ENCODE data around the gene SLC5A3.

SLC5A3 gene

DNA sequence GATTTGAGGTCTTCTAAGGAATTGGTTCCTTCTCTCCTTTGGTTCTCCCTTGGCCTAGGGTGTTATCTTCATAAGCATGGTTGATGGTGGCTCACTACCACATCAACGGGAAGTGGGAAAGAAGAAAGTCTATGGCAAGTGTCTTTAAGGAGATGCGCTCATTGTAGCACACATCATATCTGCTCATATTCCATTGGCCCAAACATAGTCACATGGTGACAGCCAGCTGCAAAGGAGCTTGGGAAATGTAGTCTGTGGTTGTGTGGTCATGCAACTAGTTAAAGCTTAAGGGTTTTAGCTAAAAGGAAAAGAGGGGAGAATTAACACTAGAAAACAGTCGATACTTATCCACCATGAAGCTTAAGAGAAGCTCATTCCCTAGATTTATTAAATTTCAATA, 11.4 kb upstream of the SLC5A3 start:
- DNase-seq, result no peak

DNA sequence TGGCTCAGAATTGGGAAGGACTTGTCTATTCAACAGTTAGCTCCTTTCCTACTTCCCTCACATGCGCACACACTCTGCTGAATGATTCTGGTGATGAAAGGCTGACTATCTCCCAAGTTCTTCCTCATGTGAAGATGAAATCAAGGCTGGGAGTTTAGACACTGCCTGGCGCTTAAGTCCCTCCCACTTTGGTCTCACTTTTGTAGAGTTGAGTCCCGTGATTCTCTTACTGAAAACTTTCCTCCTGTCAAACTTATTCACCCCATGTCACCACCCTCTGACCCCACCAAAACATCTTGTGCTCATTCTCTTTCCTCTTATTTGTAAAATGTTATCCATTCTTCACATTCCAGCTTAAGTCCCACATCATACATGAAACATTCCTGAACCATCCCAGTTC, 8.4 kb upstream of the SLC5A3 start:
- DNase-seq, result no peak

DNA sequence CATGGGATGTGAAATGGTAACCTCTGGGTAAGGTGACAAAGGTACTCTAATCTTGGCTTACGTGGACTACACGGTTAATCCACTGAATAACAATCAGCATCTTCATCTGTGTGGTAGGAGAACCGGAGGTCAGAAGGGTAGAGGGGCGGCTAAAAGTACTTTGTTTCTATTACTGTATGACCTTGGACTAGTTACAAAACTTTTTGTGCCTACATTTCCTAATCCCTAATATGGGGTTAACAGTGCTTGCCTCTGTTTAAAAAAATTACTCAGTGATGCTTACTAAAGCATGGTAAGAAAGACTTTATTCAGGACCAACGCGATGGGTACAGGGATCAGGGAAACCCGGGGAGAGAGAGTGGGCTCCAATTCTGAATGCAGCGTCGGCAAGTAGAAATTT, 1.7 kb upstream of the SLC5A3 start:
- no peak for DNase-seq

DNA sequence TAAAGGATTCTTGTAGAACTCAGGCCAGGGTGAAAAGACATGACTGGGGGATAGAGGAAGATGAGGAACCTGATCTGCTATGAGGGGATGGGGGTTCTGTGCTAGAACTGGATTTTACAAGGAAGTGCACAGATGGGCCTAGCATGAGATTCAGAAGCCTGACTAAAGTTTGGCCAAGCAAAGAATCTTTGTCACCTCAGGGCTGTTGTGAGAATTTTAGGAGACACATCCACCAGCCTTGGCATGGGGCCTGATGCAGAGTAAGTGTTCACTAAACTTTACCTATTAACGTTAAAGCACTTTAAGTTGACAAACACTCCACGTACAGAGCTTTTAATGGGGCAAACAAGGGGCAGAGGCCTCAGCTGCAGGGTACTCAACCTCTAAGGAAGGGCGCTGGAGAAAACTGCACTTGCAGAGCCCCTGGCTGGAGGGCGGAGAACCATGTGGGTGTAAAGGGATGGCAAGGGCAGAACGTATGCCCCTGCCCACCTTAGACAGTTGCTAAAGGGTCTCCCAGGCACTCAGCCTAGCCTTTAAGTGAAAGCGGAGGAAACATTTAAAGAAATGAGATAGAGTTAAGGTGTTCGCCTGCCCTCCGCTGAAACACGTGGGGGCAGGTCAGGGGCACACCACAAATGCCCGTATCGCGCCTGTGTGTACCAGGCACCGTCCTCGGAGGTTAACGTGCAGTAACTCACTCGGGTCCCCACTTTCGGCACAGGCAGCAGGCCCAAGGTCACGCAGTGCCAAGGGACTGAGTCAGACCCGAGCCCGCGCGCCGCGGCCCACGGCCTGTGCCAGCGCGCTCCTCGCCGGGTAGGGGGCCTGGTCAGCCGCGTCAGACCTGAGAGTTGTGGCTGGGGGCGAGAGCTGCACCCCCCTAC, 990 bp upstream of the SLC5A3 start:
- no peak for DNase-seq

- no peak for DNase-seq
Measured at GRCh38 chr21:34073749-34074282, 438 bp downstream of the SLC5A3 start.

- DNase-seq, result peak; percentile 70
Measured at GRCh38 chr21:34074283-34075090, 1.1 kb downstream of the SLC5A3 start.

DNA sequence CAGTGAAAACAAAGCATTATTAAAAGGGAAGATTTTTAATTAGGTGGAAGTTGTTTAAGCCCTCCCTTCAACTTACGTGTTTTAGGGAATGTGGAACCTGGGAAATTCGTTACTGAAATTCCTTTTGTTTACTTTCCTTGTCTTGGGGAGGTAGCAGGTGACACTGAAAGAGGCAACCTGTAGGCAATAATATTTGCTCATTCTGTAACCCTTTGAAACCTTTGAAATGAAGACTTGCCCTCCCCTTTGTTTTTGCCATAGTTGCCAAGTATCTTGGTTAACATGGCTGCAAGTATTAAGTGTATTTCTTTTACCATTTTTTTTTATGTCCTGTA, 1.7 kb downstream of the SLC5A3 start:
- no peak for DNase-seq

- DNase-seq, result no peak
Measured at GRCh38 chr21:34075760-34076660, 2.6 kb downstream of the SLC5A3 start.

DNA sequence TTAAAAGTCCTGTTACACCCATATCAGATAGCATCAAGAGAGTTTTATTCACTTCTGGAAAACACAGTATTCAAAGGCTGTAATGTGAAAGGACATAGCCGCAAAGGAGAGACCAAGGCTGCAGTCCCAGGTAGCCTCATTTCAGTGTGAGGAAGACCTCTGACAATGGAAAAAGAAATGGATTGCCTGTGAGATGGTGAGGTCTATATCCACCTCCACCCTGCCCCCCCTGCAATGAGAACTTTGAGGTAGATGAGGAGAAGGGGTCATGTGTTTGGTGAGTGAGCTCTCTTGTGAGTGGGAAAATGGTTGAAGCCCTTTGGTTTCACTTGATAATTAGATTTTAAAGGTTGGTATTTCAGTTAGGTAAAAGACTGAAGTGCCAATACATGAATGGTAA, 3.5 kb downstream of the SLC5A3 start:
- DNase-seq, result no peak

DNA sequence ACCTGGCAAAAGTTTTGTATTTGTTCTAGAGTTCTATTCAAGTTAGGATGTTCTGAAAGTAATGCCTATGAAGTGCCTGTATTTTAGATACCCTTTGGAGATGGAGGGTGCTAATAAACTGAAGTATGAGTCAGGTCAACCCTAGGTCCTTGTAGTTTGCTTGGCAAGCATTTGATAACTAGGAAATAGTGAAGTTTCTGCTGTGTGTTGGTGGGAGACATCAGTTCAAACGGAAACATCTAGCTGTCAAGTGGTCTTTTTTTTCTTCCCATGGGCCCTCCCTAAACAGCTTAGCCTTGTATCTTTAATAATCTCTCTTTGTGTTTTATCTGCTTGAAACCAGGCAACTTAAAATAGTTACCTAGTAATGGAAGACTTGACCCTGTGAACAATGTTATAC, 4.5 kb downstream of the SLC5A3 start:
- DNase-seq, result no peak

- DNase-seq, result no peak
Measured at GRCh38 chr21:34078915-34079314, 5.5 kb downstream of the SLC5A3 start.

- no peak for DNase-seq
Measured at GRCh38 chr21:34080710-34081109, 7.3 kb downstream of the SLC5A3 start.

GRCh38 chr21:34082769-34083168, 9.4 kb downstream of the SLC5A3 start:
- no peak for DNase-seq

DNA sequence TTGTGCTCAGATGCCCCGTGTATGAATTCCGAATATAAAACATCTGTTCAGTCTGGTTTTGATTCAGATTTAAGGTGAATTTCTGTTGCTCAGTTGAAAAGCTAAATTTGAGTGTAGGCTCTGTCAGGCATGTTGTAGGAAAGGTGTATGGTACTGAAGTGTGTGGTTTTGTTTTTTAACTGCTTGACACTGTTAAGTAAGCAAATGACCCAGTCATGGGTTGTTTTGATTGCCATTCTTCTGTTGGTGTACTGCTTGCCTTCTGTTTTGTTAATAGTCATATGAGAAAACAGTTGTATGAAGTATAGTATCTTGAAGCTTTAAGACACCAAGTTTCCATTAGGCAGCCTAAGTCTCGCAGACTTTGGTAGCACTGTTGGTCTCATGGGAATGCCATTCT, 10.0 kb downstream of the SLC5A3 start:
- DNase-seq, result no peak

DNA sequence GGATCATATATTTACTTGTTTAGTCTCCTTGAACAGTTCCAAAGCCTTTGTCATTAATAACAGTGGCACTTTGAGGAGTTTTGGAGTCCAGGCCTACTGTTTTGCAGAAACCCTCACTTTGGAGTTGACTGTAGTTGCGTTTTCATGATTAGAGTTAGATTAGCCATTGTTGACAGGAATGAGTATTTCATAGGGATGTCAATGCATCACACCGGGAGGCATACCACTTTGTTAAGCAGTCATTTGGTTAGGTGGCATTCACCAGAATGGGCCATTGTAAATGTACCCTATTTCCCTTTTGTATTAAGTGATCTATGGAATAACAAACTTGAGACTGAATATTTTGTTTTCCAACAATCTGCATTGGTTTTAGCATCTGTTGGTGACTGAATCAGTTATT, 11.8 kb downstream of the SLC5A3 start:
- no peak for DNase-seq

DNA sequence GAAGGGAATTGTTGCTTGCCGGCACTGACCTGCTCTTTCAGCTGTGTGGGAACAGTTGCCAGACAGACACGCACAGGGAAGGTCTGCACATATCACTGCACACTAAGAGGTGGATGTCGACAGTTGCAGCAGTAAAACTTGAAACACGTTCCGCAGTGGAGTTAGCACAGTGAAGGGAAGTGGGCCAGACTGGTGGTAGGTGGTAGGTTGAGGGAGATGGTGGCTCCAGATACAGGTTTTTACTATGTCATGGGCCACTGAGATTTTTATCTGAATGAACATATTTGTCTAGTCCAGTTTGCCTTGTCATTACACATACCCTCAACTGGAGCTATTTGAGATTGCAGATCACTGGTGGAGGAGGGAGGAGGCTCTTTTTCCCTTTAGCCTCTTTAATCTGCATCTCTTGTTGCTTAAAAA, 13.5 kb downstream of the SLC5A3 start:
- DNase-seq, result no peak

- DNase-seq, result no peak
Measured at GRCh38 chr21:34088752-34089151, 15.4 kb downstream of the SLC5A3 start.

DNA sequence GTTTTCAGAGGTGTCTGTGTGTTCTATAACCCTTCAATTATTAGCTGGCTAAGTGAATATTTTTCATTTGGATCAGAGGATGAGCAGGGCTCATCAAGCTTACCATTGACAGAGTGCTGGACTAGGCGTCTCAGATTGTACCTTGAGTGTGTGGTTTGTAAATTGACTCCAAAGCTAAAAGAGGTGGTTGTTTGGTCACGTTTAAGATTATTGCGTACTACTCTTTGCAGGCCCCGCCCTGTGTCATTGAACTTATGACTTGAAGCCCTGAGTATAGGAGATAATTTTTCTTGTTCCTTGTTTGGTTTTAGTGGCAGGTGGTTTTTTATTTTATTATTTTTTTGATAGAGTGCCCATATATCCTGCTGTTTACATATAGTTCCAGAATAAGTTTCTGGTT, 17.7 kb downstream of the SLC5A3 start:
- DNase-seq, result no peak

DNA sequence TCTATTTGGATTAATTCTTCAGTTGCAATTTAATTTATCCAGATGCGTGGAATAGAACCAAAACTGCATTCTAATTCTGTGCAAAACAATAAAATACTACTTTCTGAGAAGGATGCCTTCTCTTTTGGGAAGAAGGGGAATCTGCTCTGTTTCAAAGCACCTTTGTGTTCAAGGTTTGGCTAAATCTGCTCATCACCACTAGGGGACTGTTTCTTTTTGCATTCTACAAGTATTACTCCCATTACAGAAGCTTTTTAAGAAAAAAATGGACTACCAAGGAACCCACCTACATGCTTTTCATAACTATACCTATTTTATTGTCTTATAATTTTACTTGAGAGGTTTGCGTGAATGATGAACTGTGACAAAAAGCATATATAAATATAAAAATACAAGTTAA, 18.2 kb downstream of the SLC5A3 start:
- no peak for DNase-seq

- DNase-seq, result peak; percentile 11
Measured at GRCh38 chr21:34092262-34092921, 19.0 kb downstream of the SLC5A3 start.

DNA sequence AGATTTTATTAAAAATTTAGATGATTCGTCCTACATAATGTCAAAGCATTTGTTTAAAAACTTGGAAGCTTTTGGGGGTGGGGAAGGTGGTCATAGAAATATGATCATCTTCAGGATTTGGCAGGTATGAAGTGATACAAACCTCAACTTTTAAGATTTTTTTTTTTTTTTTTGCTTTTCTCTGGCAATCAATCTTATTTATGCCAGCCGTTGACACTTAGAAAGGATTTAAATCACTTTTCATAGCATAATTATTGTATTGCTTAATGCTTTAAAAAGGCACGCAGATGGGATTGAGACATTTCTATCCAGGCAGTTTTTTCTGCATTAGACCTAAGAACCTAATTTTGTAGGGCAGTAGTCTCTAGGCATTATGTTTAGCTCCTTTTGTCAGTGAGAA, 19.7 kb downstream of the SLC5A3 start:
- no peak for DNase-seq

DNA sequence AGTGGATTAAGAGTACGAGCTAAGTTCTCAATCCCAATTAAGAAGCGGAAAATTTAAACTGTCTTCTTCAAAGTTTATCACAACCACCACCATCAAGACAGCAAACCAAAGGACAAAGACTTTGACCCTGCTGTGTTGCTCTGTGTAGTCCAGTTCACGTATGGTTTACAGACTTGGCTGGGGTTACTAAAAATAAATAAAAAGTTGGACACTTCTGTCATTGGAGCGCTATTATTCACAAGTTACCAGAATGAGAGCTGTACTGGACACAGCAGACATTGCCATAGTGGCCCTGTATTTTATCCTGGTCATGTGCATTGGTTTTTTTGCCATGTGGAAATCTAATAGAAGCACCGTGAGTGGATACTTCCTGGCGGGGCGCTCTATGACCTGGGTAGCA, 21.6 kb downstream of the SLC5A3 start:
- no peak for DNase-seq

Measured in right kidney (tissue), 1 donor.